ENCODE measurements around the gene PITPNB.

DNA sequence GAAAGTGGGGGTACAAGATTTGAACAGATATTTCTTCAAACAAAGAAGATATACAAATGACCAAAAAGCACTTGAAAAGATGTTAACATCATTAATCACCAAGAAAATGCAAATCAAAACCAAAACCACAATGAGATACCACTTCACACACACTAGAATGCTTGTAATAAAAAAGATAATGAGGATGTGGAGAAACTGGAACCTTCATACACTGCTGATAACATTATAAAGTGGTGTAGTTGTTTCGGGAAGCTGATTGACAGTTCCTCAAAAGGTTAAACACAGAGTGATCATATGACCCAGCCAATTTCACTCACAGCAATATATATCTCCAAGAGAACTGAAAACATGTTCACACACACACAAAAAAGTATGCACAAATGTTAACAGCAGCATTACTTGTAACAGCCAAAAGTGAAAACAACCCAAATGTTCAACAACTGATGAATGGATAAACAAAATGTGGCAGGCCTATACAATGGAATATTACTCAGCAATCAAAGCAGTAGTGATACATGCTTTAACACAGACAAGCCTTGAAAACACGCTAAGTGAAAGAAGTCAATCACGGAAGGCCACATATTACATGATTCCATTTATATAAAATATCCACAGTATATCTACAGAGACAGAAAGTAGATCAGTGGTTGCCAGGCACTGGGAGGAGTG, 15.1 kb downstream of the PITPNB start:
- TF ChIP-seq GATA2 (IDR thresholded peaks at IDR 0.05; ENCODE audit: low read depth, low read length), result no peak
- no peak for TF ChIP-seq GATA3 (IDR thresholded peaks at IDR 0.05; ENCODE audit: low read depth, low read length)
